Coronary artery (tissue), 2 donors: ENCODE data around the gene PNLIPRP2.

ENCODE experiments used
- DNase-seq: peaks from one replicate; pipeline ENCODE4 v3.0.0-alpha.2; 2017; ENCODE audit warnings: low spot score
- H3K27ac ChIP-seq, 2 donors: fragments of 200-600 bp; sonication (generic); one replicate each; pipeline ENCODE4 v1.5.1; 2016 to 2019
- H3K4me3 ChIP-seq: fragments of 200-600 bp; sonication (generic); 2 replicates; pipeline ENCODE4 v1.5.1; 2016; ENCODE audit warnings: mild to moderate bottlenecking, moderate library complexity
- TF ChIP-seq, protein P1 (sequence below): fragments of 200-600 bp; sonication (generic); IDR thresholded peaks from one replicate; pipeline ENCODE4 v1.5.1; 2019; ENCODE audit warnings: antibody characterized with exemption

Gene PNLIPRP2

GRCh38 chr10:116634126-116634975, 13.6 kb downstream of the PNLIPRP2 start:
- TF ChIP-seq, protein P1, sequence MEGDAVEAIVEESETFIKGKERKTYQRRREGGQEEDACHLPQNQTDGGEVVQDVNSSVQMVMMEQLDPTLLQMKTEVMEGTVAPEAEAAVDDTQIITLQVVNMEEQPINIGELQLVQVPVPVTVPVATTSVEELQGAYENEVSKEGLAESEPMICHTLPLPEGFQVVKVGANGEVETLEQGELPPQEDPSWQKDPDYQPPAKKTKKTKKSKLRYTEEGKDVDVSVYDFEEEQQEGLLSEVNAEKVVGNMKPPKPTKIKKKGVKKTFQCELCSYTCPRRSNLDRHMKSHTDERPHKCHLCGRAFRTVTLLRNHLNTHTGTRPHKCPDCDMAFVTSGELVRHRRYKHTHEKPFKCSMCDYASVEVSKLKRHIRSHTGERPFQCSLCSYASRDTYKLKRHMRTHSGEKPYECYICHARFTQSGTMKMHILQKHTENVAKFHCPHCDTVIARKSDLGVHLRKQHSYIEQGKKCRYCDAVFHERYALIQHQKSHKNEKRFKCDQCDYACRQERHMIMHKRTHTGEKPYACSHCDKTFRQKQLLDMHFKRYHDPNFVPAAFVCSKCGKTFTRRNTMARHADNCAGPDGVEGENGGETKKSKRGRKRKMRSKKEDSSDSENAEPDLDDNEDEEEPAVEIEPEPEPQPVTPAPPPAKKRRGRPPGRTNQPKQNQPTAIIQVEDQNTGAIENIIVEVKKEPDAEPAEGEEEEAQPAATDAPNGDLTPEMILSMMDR: no peak
- no peak overlapping the region for H3K27ac ChIP-seq
- no peak overlapping the region for H3K4me3 ChIP-seq
- DNase-seq: no peak

DNA sequence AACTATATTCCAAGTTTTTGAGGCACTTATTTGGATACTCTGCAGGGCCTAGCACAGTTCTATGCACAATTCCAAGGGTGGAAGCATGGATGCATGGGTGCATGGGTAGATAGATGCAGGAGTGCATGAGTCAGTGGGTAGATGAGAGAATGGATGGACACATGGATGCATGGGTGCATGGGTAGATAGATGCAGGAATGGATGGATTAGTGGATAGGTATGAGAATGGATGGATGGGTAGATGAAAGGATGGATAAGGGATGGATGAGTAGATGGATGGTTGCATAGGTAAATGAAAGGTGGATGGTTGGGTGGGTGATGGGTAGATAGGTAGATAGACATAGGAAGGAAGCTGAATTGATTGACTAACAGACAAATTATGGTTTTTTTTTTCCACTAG, 15.6 kb downstream of the PNLIPRP2 start:
- DNase-seq: no peak
- no peak overlapping the region for H3K27ac ChIP-seq
- no peak overlapping the region for H3K4me3 ChIP-seq
- TF ChIP-seq, protein P1: no peak

GRCh38 chr10:116636976-116637375, 16.2 kb downstream of the PNLIPRP2 start:
- Histone ChIP-seq H3K27ac (no peak overlapping the region), H3K4me3 (no peak overlapping the region)
- DNase-seq: no peak
- TF ChIP-seq, protein P1: no peak

- H3K27ac ChIP-seq: no peak overlapping the region
- DNase-seq: no peak
- TF ChIP-seq, protein P1: no peak
- H3K4me3 ChIP-seq: no peak overlapping the region
Observed at GRCh38 chr10:116637830-116638229, 17.1 kb downstream of the PNLIPRP2 start.

DNA sequence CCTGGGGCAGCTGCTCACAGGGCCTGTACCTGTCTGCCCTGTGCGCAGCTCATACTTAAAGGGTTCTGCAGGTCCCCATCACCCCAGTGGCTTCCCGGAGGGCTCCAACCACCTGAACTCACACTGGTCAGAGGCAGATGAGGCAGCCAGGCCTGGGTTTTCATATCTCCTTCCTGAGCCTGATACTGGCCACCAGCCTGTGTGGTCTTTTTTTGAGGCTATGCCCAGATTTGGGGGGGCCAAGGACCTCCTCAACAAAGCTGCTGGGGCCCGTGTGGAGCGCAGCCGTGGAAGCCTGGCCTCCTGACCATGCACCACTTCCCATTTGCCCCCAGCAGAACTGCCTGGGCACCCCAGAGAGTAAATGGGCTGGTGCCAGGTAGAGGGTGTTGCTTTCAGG, 25.7 kb downstream of the PNLIPRP2 start:
- no peak for DNase-seq

GRCh38 chr10:116648903-116649302, 28.1 kb downstream of the PNLIPRP2 start:
- no peak overlapping the region for H3K4me3 ChIP-seq
- no peak overlapping the region for H3K27ac ChIP-seq
- no peak for DNase-seq
- TF ChIP-seq, protein P1: no peak

More for the DNA sequence above, 25.7 kb downstream of the PNLIPRP2 start:
- Histone ChIP-seq H3K27ac (no peak overlapping the region), H3K4me3 (no peak overlapping the region)
- TF ChIP-seq, protein P1: no peak

- TF ChIP-seq, protein P1: no peak
- DNase-seq: no peak
- H3K27ac ChIP-seq: no peak overlapping the region
- H3K4me3 ChIP-seq: no peak overlapping the region
Observed at GRCh38 chr10:116653885-116654284, 33.1 kb downstream of the PNLIPRP2 start.
